Nephron (organoid): ENCODE results near the gene DNAJC15.
"Not testable (repeated sequence)": the region's sequence is repeated elsewhere in the genome, so short reads cannot be mapped to it uniquely, and the experiment has no call there.

Experiments
- H3K27ac Mint-ChIP-seq, 3 experiments: 2 replicates each; pipeline ENCODE4 v1.8.0; 2020; ENCODE audit warnings: mixed read lengths in 3 of 3, mild to moderate bottlenecking in 2 of 3, moderate library complexity in 1 of 3
- H3K27me3 Mint-ChIP-seq: 2 replicates; pipeline ENCODE4 v1.8.0; 2021; ENCODE audit warnings: low read depth, mild to moderate bottlenecking, moderate library complexity, mixed read lengths
- H3K36me3 Mint-ChIP-seq: 2 replicates; pipeline ENCODE4 v1.8.0; 2020; ENCODE audit warnings: low read depth, mixed read lengths
- H3K4me1 Mint-ChIP-seq: 2 replicates; pipeline ENCODE4 v1.8.0; 2020; ENCODE audit warnings: mixed read lengths
- H3K4me3 Mint-ChIP-seq, 3 experiments: 2 replicates each; pipeline ENCODE4 v1.8.0; 2020; ENCODE audit warnings: mild to moderate bottlenecking in 3 of 3, mixed read lengths in 3 of 3, moderate library complexity in 2 of 3
- H3K9me3 Mint-ChIP-seq: 2 replicates; pipeline ENCODE4 v1.8.0; 2020; ENCODE audit warnings: mixed read lengths
- CTCF ChIP-seq, 3 experiments: fragments of 200-600 bp; sonication (generic); IDR thresholded peaks; one replicate each; pipeline ENCODE4 v1.5.0; 2021; ENCODE audit warnings: antibody characterized with exemption in 3 of 3; ENCODE audit not compliant: unreplicated experiment in 3 of 3

The DNAJC15 gene

GRCh38 chr13:43058831-43059230 is 35.4 kb downstream of the DNAJC15 start:
- H3K27ac Mint-ChIP-seq: no peak overlapping the region
- H3K9me3 Mint-ChIP-seq: peaks cover 3% of the 10 kb centered on the region
- TF ChIP-seq CTCF (IDR thresholded peaks at IDR 0.05; ENCODE audit: unreplicated experiment in 3 of 3): no peak
- H3K4me1 Mint-ChIP-seq: peaks cover 34% of the 10 kb centered on the region
- H3K4me3 Mint-ChIP-seq: peak overlapping the region; percentile 37 to 69 (median 38)
- H3K27me3 Mint-ChIP-seq: no peaks in the 10 kb centered on the region
- peaks cover 41% of the 10 kb centered on the region for H3K36me3 Mint-ChIP-seq

GRCh38 chr13:43059779-43060178 is 36.4 kb downstream of the DNAJC15 start:
- not testable (repeated sequence) for H3K4me3 Mint-ChIP-seq, H3K27me3 Mint-ChIP-seq, H3K9me3 Mint-ChIP-seq
- Mint-ChIP-seq H3K4me1 (peaks cover 34% of the 10 kb centered on the region), H3K36me3 (peaks cover 41% of the 10 kb centered on the region), H3K27ac (peak overlapping the region; percentile 37 to 62 (median 60))

GRCh38 chr13:43060806-43061205 is 37.4 kb downstream of the DNAJC15 start:
- Mint-ChIP-seq H3K27ac (peak overlapping the region; percentile 37 to 77 (median 68)), H3K4me1 (peaks cover 34% of the 10 kb centered on the region), H3K36me3 (peaks cover 44% of the 10 kb centered on the region)
- H3K9me3 Mint-ChIP-seq, H3K4me3 Mint-ChIP-seq, H3K27me3 Mint-ChIP-seq: not testable (repeated sequence)

GRCh38 chr13:43061496-43062280 is 38.3 kb downstream of the DNAJC15 start:
- no peaks in the 10 kb centered on the region for H3K27me3 Mint-ChIP-seq

GRCh38 chr13:43071824-43072223 is 48.4 kb downstream of the DNAJC15 start:
- Mint-ChIP-seq H3K4me1 (peaks cover 12% of the 10 kb centered on the region), H3K4me3 (no peak overlapping the region), H3K9me3 (peaks cover 5% of the 10 kb centered on the region), H3K36me3 (peaks cover 47% of the 10 kb centered on the region), H3K27ac (peak overlapping the region in 2 of 3 experiments; percentile 25 to 87), H3K27me3 (no peaks in the 10 kb centered on the region)
- TF ChIP-seq CTCF (IDR thresholded peaks at IDR 0.05; ENCODE audit: unreplicated experiment in 3 of 3): no peak

More at GRCh38 chr13:43061496-43062280, 38.3 kb downstream of the DNAJC15 start:
- Mint-ChIP-seq H3K36me3 (peaks cover 51% of the 10 kb centered on the region), H3K27ac (peak overlapping the region; percentile 37 to 77 (median 68)), H3K9me3 (peaks cover 3% of the 10 kb centered on the region), H3K4me1 (peaks cover 30% of the 10 kb centered on the region), H3K4me3 (no peak overlapping the region)
- TF ChIP-seq CTCF (IDR thresholded peaks at IDR 0.05; ENCODE audit: unreplicated experiment in 3 of 3): no peak

- Mint-ChIP-seq H3K27me3 (no peaks in the 10 kb centered on the region), H3K4me1 (peaks cover 17% of the 10 kb centered on the region), H3K9me3 (peaks cover 5% of the 10 kb centered on the region), H3K27ac (peak overlapping the region in 2 of 3 experiments; percentile 1 to 87), H3K4me3 (no peak overlapping the region), H3K36me3 (peaks cover 46% of the 10 kb centered on the region)
- no peak for TF ChIP-seq CTCF (IDR thresholded peaks at IDR 0.05; ENCODE audit: unreplicated experiment in 3 of 3)
Observed at GRCh38 chr13:43072394-43072793, 49.0 kb downstream of the DNAJC15 start.
